HT1080 (cell line): ENCODE results near the gene MRAP2. TPM values are rescaled to one million over a fixed set of nuclear protein-coding genes. Genes with fewer than 3 reads are reported as not detected.
"Not testable (repeated sequence)": the region's sequence is repeated elsewhere in the genome, so short reads cannot be mapped to it uniquely, and the experiment has no call there.

Experiments used
- DNase-seq: peaks from one replicate; pipeline ENCODE4 v3.0.0-alpha.2; 2015; ENCODE audit warnings: low read depth
- total RNA-seq: library from RNA; depleted of rRNA; stranded (reverse); fragments of >200 nt; shearing (Covaris generic); gene quantifications from 2 replicates; pipeline ENCODE4 v1.2.3, GENCODE V29; 2014

Gene MRAP2
- total RNA-seq, 1 experiment from 2014 or later: 0.43 TPM

GRCh38 chr6:84074988-84075781 lies 41.6 kb downstream of the MRAP2 start:
- DNase-seq: peak; percentile 77

- no peak for DNase-seq
Measured at GRCh38 chr6:84077645-84078044, 44.1 kb downstream of the MRAP2 start.

- DNase-seq: no peak
Measured at GRCh38 chr6:84078335-84078734, 44.8 kb downstream of the MRAP2 start.

GRCh38 chr6:84081222-84081621 lies 47.6 kb downstream of the MRAP2 start:
- no peak for DNase-seq

- no peak for DNase-seq
Measured at GRCh38 chr6:84082689-84083265, 49.2 kb downstream of the MRAP2 start.

GRCh38 chr6:84084705-84085104 lies 51.1 kb downstream of the MRAP2 start:
- DNase-seq: not testable (repeated sequence)

GRCh38 chr6:84086056-84086455 lies 52.5 kb downstream of the MRAP2 start:
- DNase-seq: no peak

GRCh38 chr6:84086545-84087429 lies 53.2 kb downstream of the MRAP2 start:
- no peak for DNase-seq

- no peak for DNase-seq
Measured at GRCh38 chr6:84089081-84089480, 55.5 kb downstream of the MRAP2 start.

- DNase-seq: no peak
Measured at GRCh38 chr6:84089552-84089951, 56.0 kb downstream of the MRAP2 start.

GRCh38 chr6:84093441-84094435 lies 60.2 kb downstream of the MRAP2 start:
- peak; percentile 21 for DNase-seq

GRCh38 chr6:84095156-84095555 lies 61.6 kb downstream of the MRAP2 start:
- DNase-seq: no peak

GRCh38 chr6:84103029-84103428 lies 69.5 kb downstream of the MRAP2 start:
- no peak for DNase-seq

GRCh38 chr6:84105215-84105924 lies 71.8 kb downstream of the MRAP2 start:
- DNase-seq: peak; percentile 90

GRCh38 chr6:84107495-84107894 lies 73.9 kb downstream of the MRAP2 start:
- DNase-seq: no peak

- DNase-seq: not testable (repeated sequence)
Measured at GRCh38 chr6:84111351-84111750, 77.8 kb downstream of the MRAP2 start.

- not testable (repeated sequence) for DNase-seq
Measured at GRCh38 chr6:84114933-84115594, 81.5 kb downstream of the MRAP2 start.

GRCh38 chr6:84118191-84118590 lies 84.6 kb downstream of the MRAP2 start:
- DNase-seq: no peak

GRCh38 chr6:84119277-84119676 lies 85.7 kb downstream of the MRAP2 start:
- no peak for DNase-seq

- no peak for DNase-seq
Measured at GRCh38 chr6:84123186-84123585, 89.6 kb downstream of the MRAP2 start.
